ENCODE results near the gene PLCH1. TPM values are rescaled to one million over a fixed set of nuclear protein-coding genes. Genes with fewer than 3 reads are reported as not detected.
"Not testable (repeated sequence)": the region's sequence is repeated elsewhere in the genome, so short reads cannot be mapped to it uniquely, and the experiment has no call there.

Gene PLCH1
- total and polyA plus RNA-seq, 5 donors = 1.1 to 6.3 (median 3.4) TPM

DNA sequence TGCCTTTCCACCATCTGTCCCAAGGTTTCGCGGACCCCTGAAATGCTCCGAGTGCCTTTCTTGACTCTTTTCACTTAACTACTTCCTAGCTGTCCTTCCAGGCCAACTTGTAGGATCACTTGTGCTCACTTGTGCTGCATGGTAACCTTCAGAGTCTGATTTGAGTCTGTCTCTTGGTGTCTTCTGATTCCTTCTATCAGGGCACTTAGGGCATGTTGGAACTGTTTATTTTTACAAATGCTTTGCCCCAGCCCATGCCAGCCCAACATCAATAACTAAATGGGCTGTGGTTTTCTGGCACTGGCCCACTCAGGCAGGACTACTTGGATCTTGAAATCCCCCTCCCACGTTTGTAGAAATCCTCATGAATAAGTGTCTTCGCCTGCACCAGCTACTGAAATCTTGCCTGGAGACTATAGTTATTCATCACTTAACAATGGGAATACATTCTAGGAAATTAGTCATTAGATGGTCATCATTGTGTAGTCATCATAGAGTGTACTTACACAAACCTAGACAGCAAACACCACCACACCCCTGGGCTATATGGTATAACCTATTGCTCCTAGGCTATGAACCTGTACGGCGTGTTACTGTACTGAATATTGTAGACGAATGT lies 328.3 kb downstream of the PLCH1 start:
- intact Hi-C loops (cut with DNase I) = no loop called here
- WGBS = 89% methylated on average over 8 of the region's 8 CpGs
- no peak overlapping the region for H3K4me3 ChIP-seq (ENCODE audit: low read length)
- H3K9me3 ChIP-seq (ENCODE audit: control insufficient read depth, low read length) = no peaks in the 10 kb centered on the region
- no peak overlapping the region for H3K27ac ChIP-seq (ENCODE audit: low read length)
- H3K4me1 ChIP-seq (ENCODE audit: control insufficient read depth, insufficient read depth, low read length) = no peaks in the 10 kb centered on the region
- no peak for DNase-seq
- ATAC-seq = no peak
- no peaks in the 10 kb centered on the region for H3K27me3 ChIP-seq (ENCODE audit: control insufficient read depth, insufficient read depth)

DNA sequence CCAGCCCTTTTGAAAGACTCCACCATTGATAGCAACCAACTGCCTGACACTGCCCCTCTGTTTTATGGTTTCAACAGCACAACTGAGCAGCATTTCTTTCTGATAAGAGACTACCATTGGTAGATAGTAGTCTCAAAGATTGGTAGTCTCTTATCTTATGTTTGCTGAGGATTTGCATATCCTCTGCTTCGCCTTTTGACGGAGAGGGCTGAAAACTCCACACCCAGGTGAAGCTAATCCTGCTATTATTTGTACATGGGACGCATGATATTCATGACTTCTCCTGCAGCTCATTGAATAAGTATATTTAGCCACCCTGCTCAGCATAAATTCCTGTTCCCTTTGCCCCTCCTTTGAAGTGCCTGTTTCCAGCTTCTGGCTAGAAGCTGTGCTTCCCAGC lies 332.0 kb downstream of the PLCH1 start:
- Histone ChIP-seq H3K4me3 (ENCODE audit: low read length) (no peak overlapping the region), H3K4me1 (ENCODE audit: control insufficient read depth, insufficient read depth, low read length) (no peaks in the 10 kb centered on the region), H3K9me3 (ENCODE audit: control insufficient read depth, low read length) (no peaks in the 10 kb centered on the region), H3K27me3 (ENCODE audit: control insufficient read depth, insufficient read depth) (no peaks in the 10 kb centered on the region), H3K27ac (ENCODE audit: low read length) (no peak overlapping the region)
- ATAC-seq (no peak), DNase-seq (no peak)
- intact Hi-C loops (cut with DNase I) = no loop called here
- 65% methylated on average over 3 of the region's 3 CpGs for WGBS

DNA sequence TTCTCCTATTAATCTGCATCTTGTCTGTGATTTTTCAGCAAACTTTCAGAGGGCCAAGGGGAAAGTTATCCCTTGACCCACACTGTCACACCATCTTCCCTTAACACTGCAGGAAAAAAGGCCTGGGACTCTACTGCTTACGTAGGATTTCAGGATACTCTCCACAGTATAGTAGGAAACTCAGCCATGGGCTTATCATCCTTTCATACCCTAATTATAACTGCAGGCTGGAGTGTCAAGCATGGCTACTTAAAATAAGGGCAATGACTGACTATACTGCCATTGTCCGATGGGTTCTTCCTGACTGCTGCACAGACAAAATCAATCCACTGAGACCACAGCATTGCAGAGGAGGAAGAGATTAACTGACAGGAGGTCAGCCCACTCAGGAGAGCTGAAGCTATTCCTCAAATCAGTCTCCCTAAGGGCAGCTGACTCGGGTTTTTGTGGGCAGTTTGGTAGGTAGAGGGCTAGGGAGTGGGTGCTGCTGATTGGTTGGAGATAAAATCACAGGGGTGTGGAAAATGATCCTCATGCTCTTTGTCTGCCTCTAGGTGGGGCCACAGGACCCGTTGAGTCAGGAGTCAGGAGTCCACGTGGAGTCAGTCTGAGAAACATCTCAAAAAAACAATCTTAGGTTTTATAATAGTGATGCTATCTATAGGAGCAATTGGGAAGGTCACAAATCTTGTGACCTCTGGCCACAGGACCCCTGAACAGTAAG lies 333.2 kb downstream of the PLCH1 start:
- Histone ChIP-seq H3K9me3 (ENCODE audit: control insufficient read depth, low read length) (no peaks in the 10 kb centered on the region), H3K4me1 (ENCODE audit: control insufficient read depth, insufficient read depth, low read length) (no peaks in the 10 kb centered on the region), H3K27ac (ENCODE audit: low read length) (no peak overlapping the region), H3K4me3 (ENCODE audit: low read length) (no peak overlapping the region), H3K27me3 (ENCODE audit: control insufficient read depth, insufficient read depth) (no peaks in the 10 kb centered on the region)
- intact Hi-C loops (cut with DNase I) = no loop called here
- DNase-seq (no peak), ATAC-seq (no peak)
- WGBS = 71% methylated on average over 5 of the region's 5 CpGs

DNA sequence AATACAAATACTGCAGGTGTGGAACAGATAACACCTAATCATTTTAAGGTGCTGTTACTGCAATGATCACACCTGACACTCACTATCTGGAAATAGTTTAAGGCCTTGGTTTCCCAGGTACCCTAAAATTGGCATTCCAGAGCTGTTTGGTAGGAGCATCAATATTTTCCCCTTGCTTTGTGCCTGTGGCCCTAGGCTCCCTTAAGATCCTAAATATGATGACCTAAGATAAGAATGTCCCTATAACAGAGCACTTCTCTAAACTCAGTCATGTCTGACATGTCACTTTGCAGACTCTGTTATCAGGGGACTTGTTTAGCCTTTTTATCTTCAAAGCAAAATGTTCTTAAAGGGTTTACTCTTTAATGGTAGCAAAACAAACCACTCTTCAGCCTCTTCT lies 335.5 kb downstream of the PLCH1 start:
- intact Hi-C loops (cut with DNase I) = no loop called here
- no peak for DNase-seq
- H3K27ac ChIP-seq (ENCODE audit: low read length) = no peak overlapping the region
- H3K27me3 ChIP-seq (ENCODE audit: control insufficient read depth, insufficient read depth) = no peaks in the 10 kb centered on the region
- no peak overlapping the region for H3K4me3 ChIP-seq (ENCODE audit: low read length)
- no peak for ATAC-seq
- no peaks in the 10 kb centered on the region for H3K4me1 ChIP-seq (ENCODE audit: control insufficient read depth, insufficient read depth, low read length)
- H3K9me3 ChIP-seq (ENCODE audit: control insufficient read depth, low read length) = no peaks in the 10 kb centered on the region

DNA sequence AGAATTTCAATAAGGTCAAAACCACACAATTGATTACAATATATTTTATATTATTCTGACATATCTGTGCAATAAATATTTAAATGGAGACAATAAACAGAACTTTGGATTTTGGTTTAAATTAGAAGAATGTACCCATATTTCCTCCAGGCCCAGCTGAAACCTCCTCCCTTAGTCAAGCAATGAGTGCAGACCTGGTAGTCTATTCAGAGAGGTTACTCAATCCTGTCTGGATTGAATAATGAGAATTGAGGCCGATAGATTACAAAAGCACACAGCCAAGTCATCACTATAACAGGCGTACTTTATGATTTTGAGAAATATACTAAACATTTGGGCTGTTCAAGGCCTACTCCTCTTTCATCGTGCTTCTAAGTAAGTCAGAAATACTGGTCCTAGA lies 336.9 kb downstream of the PLCH1 start:
- Histone ChIP-seq H3K27ac (ENCODE audit: low read length) (no peak overlapping the region), H3K4me3 (ENCODE audit: low read length) (no peak overlapping the region), H3K27me3 (ENCODE audit: control insufficient read depth, insufficient read depth) (no peaks in the 10 kb centered on the region), H3K4me1 (ENCODE audit: control insufficient read depth, insufficient read depth, low read length) (no peaks in the 10 kb centered on the region), H3K9me3 (ENCODE audit: control insufficient read depth, low read length) (no peaks in the 10 kb centered on the region)
- no peak for DNase-seq
- no peak for ATAC-seq
- WGBS = 95% methylated on average over 3 of the region's 3 CpGs
- intact Hi-C loops (cut with DNase I) = no loop called here

DNA sequence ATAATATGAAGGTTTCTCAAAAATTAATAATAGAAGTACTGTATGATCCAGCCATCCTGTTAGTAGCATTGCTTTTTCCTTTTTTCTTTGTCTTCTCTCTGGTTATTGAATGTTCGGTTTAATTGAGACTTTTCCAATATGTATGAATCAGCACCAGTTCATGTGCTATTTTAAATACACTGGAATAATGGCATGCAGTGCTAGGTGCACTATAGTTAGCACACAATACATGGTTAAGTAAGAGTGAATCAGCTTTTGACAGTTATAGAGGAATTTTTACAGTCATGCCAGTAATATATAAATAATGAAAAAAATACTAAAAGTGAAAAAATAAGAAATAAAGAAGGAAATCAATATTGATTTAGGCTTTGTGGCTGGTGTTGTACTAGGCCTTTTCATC lies 337.5 kb downstream of the PLCH1 start:
- intact Hi-C loops (cut with DNase I) = no loop called here
- WGBS = 94% methylated on average over 1 of the region's 1 CpG
- DNase-seq (no peak), ATAC-seq (no peak)
- no peaks in the 10 kb centered on the region for H3K4me1 ChIP-seq (ENCODE audit: control insufficient read depth, insufficient read depth, low read length)
- no peaks in the 10 kb centered on the region for H3K9me3 ChIP-seq (ENCODE audit: control insufficient read depth, low read length)
- H3K27me3 ChIP-seq (ENCODE audit: control insufficient read depth, insufficient read depth) = no peaks in the 10 kb centered on the region
- H3K27ac ChIP-seq (ENCODE audit: low read length) = no peak overlapping the region
- no peak overlapping the region for H3K4me3 ChIP-seq (ENCODE audit: low read length)

DNA sequence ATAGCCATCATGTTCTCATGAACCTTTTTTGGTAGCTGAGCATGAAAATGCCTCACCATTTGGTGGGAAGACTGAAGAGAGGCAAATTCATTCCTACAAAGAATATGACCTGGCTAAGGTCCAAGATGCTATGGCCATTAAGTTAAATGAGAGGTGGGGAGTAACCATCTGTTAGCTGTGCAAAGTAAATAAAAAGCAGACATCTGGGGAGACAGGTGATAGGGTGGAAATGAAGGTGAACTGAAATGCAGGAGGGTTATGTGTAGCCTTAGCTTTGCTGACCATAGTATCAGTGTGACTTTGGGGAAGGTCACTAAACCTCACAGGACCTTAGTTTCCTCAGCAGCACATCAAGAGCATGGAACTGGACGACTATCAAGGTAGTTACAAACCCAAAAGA lies 340.4 kb downstream of the PLCH1 start:
- H3K4me1 ChIP-seq (ENCODE audit: control insufficient read depth, insufficient read depth, low read length) = no peaks in the 10 kb centered on the region
- no peak overlapping the region for H3K4me3 ChIP-seq (ENCODE audit: low read length)
- 41% methylated on average over 1 of the region's 1 CpG for WGBS
- no peaks in the 10 kb centered on the region for H3K27me3 ChIP-seq (ENCODE audit: control insufficient read depth, insufficient read depth)
- H3K27ac ChIP-seq (ENCODE audit: low read length) = no peak overlapping the region
- intact Hi-C loops (cut with DNase I) = no loop called here
- no peak for ATAC-seq
- H3K9me3 ChIP-seq (ENCODE audit: control insufficient read depth, low read length) = no peaks in the 10 kb centered on the region
- DNase-seq = no peak

DNA sequence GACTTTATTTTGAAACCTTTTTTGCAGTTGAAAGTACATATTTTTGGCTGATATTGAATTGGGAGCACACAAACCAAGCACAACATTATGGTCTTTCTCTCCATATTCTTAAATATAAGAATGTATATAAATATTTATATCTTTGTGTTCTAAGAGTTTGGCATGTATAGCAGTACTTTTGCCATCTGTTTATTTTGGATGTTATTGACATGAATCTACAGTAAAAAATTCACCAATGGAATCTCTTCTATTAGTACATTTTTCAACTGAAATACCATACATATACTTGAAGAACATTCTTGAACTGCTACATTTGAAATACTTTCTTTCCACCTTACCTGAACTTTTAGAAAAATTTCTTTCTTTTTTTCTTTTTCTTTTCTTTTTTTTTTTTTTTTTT lies 342.2 kb downstream of the PLCH1 start:
- intact Hi-C loops (cut with DNase I) = no loop called here

DNA sequence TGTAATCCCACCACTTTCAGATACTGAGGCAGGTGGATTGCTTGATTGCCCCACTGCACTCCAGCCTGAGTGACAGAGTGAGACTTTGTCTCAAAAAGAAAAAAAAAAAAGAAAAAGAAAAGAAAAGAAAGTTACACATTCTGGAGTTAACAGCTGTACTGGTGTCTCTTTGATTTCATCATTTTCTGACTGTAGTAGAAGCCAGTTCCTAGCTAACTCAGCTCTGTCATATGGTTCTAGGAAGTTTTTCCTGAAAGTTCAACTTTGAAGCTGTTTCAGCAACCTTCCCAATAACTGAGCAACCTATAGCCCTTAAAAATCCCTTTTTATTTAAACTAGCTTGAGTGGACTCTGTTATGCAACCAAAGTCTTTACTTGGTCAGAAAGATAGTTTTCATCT lies 346.8 kb downstream of the PLCH1 start:
- intact Hi-C loops (cut with DNase I) = no loop called here
- no peaks in the 10 kb centered on the region for H3K27me3 ChIP-seq (ENCODE audit: control insufficient read depth, insufficient read depth)
- no peak overlapping the region for H3K27ac ChIP-seq (ENCODE audit: low read length)
- H3K9me3 ChIP-seq (ENCODE audit: control insufficient read depth, low read length) = no peaks in the 10 kb centered on the region
- H3K4me1 ChIP-seq (ENCODE audit: control insufficient read depth, insufficient read depth, low read length) = no peaks in the 10 kb centered on the region
- no peak for ATAC-seq
- DNase-seq = no peak
- no peak overlapping the region for H3K4me3 ChIP-seq (ENCODE audit: low read length)

More for the DNA sequence above, 342.2 kb downstream of the PLCH1 start:
- ATAC-seq (no peak), DNase-seq (no peak)
- no peaks in the 10 kb centered on the region for H3K9me3 ChIP-seq (ENCODE audit: control insufficient read depth, low read length)
- no peaks in the 10 kb centered on the region for H3K27me3 ChIP-seq (ENCODE audit: control insufficient read depth, insufficient read depth)
- no peak overlapping the region for H3K27ac ChIP-seq (ENCODE audit: low read length)
- no peaks in the 10 kb centered on the region for H3K4me1 ChIP-seq (ENCODE audit: control insufficient read depth, insufficient read depth, low read length)
- H3K4me3 ChIP-seq (ENCODE audit: low read length) = no peak overlapping the region

DNA sequence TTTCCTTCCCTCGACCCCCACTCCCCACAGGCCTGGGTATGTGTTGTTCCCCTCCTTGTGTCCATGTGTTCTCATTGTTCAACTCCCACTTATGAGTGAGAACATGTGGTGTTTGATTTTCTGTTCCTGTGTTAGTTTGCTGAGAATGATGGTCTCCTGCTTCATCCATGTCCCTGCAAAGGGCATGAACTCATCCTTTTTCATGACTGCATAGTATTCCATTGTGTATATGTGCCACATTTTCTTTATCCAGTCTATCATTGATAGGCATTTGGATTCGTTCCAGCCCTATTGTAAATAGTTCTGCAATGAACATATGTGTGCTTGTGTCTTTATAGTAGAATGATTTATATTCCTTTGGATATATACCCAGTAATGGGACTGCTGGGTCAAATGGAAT lies 350.0 kb downstream of the PLCH1 start:
- DNase-seq; H3K27ac ChIP-seq (ENCODE audit: low read length); intact Hi-C loops (cut with DNase I); H3K9me3 ChIP-seq (ENCODE audit: control insufficient read depth, low read length); H3K27me3 ChIP-seq (ENCODE audit: control insufficient read depth, insufficient read depth); H3K4me1 ChIP-seq (ENCODE audit: control insufficient read depth, insufficient read depth, low read length); H3K4me3 ChIP-seq (ENCODE audit: low read length); ATAC-seq: not testable (repeated sequence)
- WGBS = 59% methylated on average over 2 of the region's 2 CpGs

DNA sequence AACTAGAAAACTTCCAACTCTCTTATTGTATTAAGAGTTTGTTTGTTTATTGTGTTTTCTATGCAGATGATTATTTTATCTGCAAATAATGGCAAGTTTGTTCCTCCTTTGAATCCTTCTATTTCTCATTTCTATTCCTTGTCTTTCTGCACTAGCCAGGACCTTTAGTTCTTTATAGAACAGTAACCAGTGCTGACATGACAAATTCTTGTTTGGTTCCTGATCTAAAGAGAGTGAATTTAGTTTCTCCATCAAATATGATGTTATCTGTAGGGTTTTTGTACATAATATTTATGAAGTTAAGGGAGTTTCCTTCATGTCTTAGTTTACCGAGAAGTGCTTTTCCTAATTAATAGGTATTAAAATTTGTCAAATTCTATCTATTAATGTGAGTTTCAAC lies 350.6 kb downstream of the PLCH1 start:
- H3K4me3 ChIP-seq (ENCODE audit: low read length) = no peak overlapping the region
- H3K9me3 ChIP-seq (ENCODE audit: control insufficient read depth, low read length) = no peaks in the 10 kb centered on the region
- H3K4me1 ChIP-seq (ENCODE audit: control insufficient read depth, insufficient read depth, low read length) = no peaks in the 10 kb centered on the region
- no peaks in the 10 kb centered on the region for H3K27me3 ChIP-seq (ENCODE audit: control insufficient read depth, insufficient read depth)
- intact Hi-C loops (cut with DNase I) = no loop called here
- H3K27ac ChIP-seq (ENCODE audit: low read length) = no peak overlapping the region
- DNase-seq (no peak), ATAC-seq (no peak)
- 98% methylated on average over 1 of the region's 1 CpG for WGBS

DNA sequence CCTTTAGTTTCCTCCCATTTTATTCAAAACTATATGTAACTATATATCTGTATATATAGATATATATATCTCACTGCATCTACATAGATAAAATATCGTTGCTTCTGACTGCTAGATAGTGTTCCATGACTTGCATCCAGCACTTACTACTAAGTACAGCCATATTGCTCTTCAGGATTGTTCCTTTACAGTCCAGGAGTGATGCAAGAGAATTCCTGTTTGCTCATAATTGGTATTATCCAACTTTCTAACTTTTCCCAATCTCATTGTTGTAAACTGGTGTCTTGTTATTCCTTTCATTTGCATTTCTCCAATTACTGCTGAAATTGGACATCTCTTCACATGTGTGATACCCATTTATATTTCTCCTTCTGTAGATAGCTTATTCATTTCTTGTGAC lies 351.6 kb downstream of the PLCH1 start:
- WGBS = 55% methylated on average over 1 of the region's 1 CpG

More for the DNA sequence above, 351.6 kb downstream of the PLCH1 start:
- no peaks in the 10 kb centered on the region for H3K9me3 ChIP-seq (ENCODE audit: control insufficient read depth, low read length)
- no peak for DNase-seq
- H3K27me3 ChIP-seq (ENCODE audit: control insufficient read depth, insufficient read depth) = no peaks in the 10 kb centered on the region
- H3K4me1 ChIP-seq (ENCODE audit: control insufficient read depth, insufficient read depth, low read length) = no peaks in the 10 kb centered on the region
- no peak overlapping the region for H3K27ac ChIP-seq (ENCODE audit: low read length)
- no peak for ATAC-seq
- intact Hi-C loops (cut with DNase I) = no loop called here
- no peak overlapping the region for H3K4me3 ChIP-seq (ENCODE audit: low read length)

Data from right cardiac atrium (tissue), 5 donors.